ENCODE results near the gene SOX1. TPM values are rescaled to one million over a fixed set of nuclear protein-coding genes. Genes with fewer than 3 reads are reported as not detected.

Gene SOX1
- total and polyA plus RNA-seq, 4 donors = not detected

DNA sequence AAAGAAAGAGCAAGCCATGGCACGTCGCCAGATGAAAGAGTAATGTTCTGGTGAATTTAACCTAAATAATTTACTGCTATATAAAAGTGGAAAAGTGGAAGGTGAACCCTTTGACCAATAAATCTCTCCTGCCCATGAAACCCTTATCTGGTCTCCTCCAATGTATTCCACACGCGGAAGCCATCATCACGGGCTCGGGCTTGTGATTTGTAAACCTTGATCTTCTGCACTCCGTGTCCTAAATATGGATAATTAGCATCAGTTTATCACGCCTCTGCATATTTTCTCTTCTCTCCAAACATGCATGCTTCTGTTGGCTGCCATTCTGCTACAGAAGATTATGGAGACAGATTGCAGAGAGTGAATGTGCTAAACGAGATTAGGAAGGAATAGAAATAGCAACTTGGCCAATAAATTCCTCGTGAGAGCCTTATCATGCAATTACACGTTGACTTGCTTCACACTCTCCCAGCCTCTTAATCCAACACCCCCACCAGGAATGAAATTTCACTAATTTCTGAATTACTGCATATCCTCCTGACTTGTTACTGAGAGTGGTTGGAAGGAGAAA is 34.5 kb downstream of the SOX1 start:
- Histone ChIP-seq H3K4me1 (ENCODE audit: control insufficient read depth in 4 of 4, insufficient read depth in 4 of 4, low read length in 3 of 4) (peaks cover 11 to 26% (median 18%) of the 10 kb centered on the region in 4 donors), H3K27ac (ENCODE audit: low read depth in 1 of 2, low read length in 2 of 2) (no peak overlapping the region), H3K36me3 (ENCODE audit: control insufficient read depth in 4 of 4, insufficient read depth in 3 of 4, low read depth in 1 of 4, low read length in 3 of 4) (no peaks in the 10 kb centered on the region), H3K4me3 (ENCODE audit: low read depth in 1 of 3, low read length in 3 of 3) (no peak overlapping the region), H3K27me3 (ENCODE audit: control insufficient read depth in 4 of 4, insufficient read depth in 4 of 4, low read length in 3 of 4) (peaks cover 2 to 17% (median 9%) of the 10 kb centered on the region in 4 donors), H3K9ac (ENCODE audit: low read depth in 1 of 2, low read length in 2 of 2) (no peak overlapping the region), H3K9me3 (ENCODE audit: control insufficient read depth in 4 of 4, low read length in 3 of 4) (no peaks in the 10 kb centered on the region)
- no peak for TF ChIP-seq FOXA1 (IDR thresholded peaks at IDR 0.05)
- no peak for TF ChIP-seq NR2F2 (IDR thresholded peaks at IDR 0.05)
- no peak for TF ChIP-seq HNF4A (conservative IDR thresholded peaks at IDR 0.05)
- TF ChIP-seq, protein P1, sequence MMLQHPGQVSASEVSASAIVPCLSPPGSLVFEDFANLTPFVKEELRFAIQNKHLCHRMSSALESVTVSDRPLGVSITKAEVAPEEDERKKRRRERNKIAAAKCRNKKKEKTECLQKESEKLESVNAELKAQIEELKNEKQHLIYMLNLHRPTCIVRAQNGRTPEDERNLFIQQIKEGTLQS (IDR thresholded peaks at IDR 0.05) = no peak
- TF ChIP-seq EGR1 (IDR thresholded peaks at IDR 0.05; ENCODE audit: low read depth in 2 of 2) = no peak
- TF ChIP-seq GABPA (IDR thresholded peaks at IDR 0.05 in 1 of 2, conservative IDR thresholded peaks at IDR 0.05 in 1 of 2) = no peak
- TF ChIP-seq YY1 (IDR thresholded peaks at IDR 0.05) = no peak
- TF ChIP-seq, protein P2, sequence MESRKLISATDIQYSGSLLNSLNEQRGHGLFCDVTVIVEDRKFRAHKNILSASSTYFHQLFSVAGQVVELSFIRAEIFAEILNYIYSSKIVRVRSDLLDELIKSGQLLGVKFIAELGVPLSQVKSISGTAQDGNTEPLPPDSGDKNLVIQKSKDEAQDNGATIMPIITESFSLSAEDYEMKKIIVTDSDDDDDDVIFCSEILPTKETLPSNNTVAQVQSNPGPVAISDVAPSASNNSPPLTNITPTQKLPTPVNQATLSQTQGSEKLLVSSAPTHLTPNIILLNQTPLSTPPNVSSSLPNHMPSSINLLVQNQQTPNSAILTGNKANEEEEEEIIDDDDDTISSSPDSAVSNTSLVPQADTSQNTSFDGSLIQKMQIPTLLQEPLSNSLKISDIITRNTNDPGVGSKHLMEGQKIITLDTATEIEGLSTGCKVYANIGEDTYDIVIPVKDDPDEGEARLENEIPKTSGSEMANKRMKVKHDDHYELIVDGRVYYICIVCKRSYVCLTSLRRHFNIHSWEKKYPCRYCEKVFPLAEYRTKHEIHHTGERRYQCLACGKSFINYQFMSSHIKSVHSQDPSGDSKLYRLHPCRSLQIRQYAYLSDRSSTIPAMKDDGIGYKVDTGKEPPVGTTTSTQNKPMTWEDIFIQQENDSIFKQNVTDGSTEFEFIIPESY (IDR thresholded peaks at IDR 0.05) = no peak
- no peak for TF ChIP-seq SP1 (IDR thresholded peaks at IDR 0.05)
- TF ChIP-seq, protein P3, sequence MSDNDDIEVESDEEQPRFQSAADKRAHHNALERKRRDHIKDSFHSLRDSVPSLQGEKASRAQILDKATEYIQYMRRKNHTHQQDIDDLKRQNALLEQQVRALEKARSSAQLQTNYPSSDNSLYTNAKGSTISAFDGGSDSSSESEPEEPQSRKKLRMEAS (IDR thresholded peaks at IDR 0.05) = no peak
- TF ChIP-seq HNF4G (IDR thresholded peaks at IDR 0.05) = no peak
- TF ChIP-seq RXRA (IDR thresholded peaks at IDR 0.05) = no peak
- TF ChIP-seq RAD21 (IDR thresholded peaks at IDR 0.05) = no peak
- TF ChIP-seq JUND (IDR thresholded peaks at IDR 0.05) = no peak
- TF ChIP-seq FOXA2 (IDR thresholded peaks at IDR 0.05) = no peak
- TF ChIP-seq, protein P4, sequence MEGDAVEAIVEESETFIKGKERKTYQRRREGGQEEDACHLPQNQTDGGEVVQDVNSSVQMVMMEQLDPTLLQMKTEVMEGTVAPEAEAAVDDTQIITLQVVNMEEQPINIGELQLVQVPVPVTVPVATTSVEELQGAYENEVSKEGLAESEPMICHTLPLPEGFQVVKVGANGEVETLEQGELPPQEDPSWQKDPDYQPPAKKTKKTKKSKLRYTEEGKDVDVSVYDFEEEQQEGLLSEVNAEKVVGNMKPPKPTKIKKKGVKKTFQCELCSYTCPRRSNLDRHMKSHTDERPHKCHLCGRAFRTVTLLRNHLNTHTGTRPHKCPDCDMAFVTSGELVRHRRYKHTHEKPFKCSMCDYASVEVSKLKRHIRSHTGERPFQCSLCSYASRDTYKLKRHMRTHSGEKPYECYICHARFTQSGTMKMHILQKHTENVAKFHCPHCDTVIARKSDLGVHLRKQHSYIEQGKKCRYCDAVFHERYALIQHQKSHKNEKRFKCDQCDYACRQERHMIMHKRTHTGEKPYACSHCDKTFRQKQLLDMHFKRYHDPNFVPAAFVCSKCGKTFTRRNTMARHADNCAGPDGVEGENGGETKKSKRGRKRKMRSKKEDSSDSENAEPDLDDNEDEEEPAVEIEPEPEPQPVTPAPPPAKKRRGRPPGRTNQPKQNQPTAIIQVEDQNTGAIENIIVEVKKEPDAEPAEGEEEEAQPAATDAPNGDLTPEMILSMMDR (IDR thresholded peaks at IDR 0.05; ENCODE audit: low read depth, low read length, missing input control) = no peak
- TF ChIP-seq, protein P5, sequence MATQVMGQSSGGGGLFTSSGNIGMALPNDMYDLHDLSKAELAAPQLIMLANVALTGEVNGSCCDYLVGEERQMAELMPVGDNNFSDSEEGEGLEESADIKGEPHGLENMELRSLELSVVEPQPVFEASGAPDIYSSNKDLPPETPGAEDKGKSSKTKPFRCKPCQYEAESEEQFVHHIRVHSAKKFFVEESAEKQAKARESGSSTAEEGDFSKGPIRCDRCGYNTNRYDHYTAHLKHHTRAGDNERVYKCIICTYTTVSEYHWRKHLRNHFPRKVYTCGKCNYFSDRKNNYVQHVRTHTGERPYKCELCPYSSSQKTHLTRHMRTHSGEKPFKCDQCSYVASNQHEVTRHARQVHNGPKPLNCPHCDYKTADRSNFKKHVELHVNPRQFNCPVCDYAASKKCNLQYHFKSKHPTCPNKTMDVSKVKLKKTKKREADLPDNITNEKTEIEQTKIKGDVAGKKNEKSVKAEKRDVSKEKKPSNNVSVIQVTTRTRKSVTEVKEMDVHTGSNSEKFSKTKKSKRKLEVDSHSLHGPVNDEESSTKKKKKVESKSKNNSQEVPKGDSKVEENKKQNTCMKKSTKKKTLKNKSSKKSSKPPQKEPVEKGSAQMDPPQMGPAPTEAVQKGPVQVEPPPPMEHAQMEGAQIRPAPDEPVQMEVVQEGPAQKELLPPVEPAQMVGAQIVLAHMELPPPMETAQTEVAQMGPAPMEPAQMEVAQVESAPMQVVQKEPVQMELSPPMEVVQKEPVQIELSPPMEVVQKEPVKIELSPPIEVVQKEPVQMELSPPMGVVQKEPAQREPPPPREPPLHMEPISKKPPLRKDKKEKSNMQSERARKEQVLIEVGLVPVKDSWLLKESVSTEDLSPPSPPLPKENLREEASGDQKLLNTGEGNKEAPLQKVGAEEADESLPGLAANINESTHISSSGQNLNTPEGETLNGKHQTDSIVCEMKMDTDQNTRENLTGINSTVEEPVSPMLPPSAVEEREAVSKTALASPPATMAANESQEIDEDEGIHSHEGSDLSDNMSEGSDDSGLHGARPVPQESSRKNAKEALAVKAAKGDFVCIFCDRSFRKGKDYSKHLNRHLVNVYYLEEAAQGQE (IDR thresholded peaks at IDR 0.05) = no peak
- 44% methylated on average over 11 of the region's 11 CpGs for WGBS
- no peak for DNase-seq (ENCODE audit: low spot score)
